Thyroid gland (tissue), 4 donors: Measurements from ENCODE around the gene CIRBP.

Experiments
- POLR2A ChIP-seq, 2 donors: fragments of 450-650 bp; IDR thresholded peaks; one replicate each; pipeline ENCODE4 v1.6.1; 2017; ENCODE audit warnings: antibody characterized with exemption in 2 of 2, mild to moderate bottlenecking in 2 of 2, moderate library complexity in 1 of 2
- TF ChIP-seq, protein P1 (sequence below), 6 experiments: fragments of 200-600 bp in 3 of 6; fragments of 450-650 bp in 3 of 6; sonication (generic) in 3 of 6; IDR thresholded peaks; one replicate each; pipeline ENCODE4 v1.5.1; 2016 to 2019; ENCODE audit warnings: antibody characterized with exemption in 6 of 6, mild to moderate bottlenecking in 2 of 6, inconsistent platforms in 1 of 6, moderate library complexity in 1 of 6

DNA sequence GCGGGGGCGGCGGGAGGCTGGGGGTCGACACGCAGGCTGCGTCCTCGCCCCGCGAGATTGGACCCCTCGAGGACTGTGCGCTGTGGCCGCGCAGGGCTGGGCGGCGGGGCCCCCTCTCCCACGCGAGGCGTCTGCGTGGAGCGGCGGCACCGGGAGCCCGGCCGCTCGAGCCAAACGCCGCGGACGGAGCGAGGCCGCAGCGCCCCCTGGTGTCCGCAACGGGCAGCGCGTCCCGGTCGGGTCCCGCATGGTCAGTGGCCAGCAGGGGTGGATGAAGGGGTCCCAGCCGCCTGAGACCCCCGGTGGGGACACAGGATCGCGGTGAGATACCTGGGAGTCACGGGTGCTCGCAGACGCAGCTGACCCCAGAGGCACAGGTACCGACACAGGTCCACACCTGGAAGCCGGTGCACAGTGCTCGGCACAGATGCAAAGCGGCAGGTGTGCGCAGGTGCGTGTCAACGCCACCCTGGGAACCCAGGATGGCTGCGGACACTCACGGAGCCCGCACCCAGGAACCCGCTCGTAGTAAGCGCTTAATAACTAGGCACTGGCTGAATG, 2.1 kb upstream of the CIRBP start:
- TF ChIP-seq, protein P1, sequence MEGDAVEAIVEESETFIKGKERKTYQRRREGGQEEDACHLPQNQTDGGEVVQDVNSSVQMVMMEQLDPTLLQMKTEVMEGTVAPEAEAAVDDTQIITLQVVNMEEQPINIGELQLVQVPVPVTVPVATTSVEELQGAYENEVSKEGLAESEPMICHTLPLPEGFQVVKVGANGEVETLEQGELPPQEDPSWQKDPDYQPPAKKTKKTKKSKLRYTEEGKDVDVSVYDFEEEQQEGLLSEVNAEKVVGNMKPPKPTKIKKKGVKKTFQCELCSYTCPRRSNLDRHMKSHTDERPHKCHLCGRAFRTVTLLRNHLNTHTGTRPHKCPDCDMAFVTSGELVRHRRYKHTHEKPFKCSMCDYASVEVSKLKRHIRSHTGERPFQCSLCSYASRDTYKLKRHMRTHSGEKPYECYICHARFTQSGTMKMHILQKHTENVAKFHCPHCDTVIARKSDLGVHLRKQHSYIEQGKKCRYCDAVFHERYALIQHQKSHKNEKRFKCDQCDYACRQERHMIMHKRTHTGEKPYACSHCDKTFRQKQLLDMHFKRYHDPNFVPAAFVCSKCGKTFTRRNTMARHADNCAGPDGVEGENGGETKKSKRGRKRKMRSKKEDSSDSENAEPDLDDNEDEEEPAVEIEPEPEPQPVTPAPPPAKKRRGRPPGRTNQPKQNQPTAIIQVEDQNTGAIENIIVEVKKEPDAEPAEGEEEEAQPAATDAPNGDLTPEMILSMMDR (IDR thresholded peaks at IDR 0.05), result peak; percentile 73 to 99 (median 96)
- TF ChIP-seq POLR2A (IDR thresholded peaks at IDR 0.05), result no peak
